DOHH2 (cell line): ENCODE results near the gene MSANTD3.

ENCODE experiments used
- H3F3A ChIP-seq: fragments of 200-600 bp; sonication (generic), shearing (Covaris generic); 2 replicates; pipeline ENCODE4 v1.6.0; 2016; ENCODE audit warnings: antibody characterized with exemption, mild to moderate bottlenecking; ENCODE audit not compliant: control insufficient read depth, insufficient read depth
- H3K27ac ChIP-seq: fragments of 200-600 bp; sonication (generic); 2 replicates; pipeline ENCODE4 v1.5.1; 2014; ENCODE audit warnings: low read depth, mild to moderate bottlenecking, low read length, moderate library complexity
- H3K27me3 ChIP-seq: fragments of 200-600 bp; sonication (generic); 2 replicates; pipeline ENCODE4 v1.6.1; 2014; ENCODE audit warnings: mild to moderate bottlenecking, low read length, mixed read lengths; ENCODE audit not compliant: control insufficient read depth
- H3K36me3 ChIP-seq: fragments of 200-600 bp; sonication (generic); 2 replicates; pipeline ENCODE4 v1.6.1; 2014; ENCODE audit warnings: mild to moderate bottlenecking, low read length, moderate library complexity, mixed read lengths; ENCODE audit not compliant: control insufficient read depth
- H3K4me1 ChIP-seq: fragments of 200-600 bp; sonication (generic); 2 replicates; pipeline ENCODE4 v1.6.1; 2014; ENCODE audit warnings: mild to moderate bottlenecking, low read length, mixed read lengths; ENCODE audit not compliant: control insufficient read depth
- H3K4me2 ChIP-seq: fragments of 200-600 bp; sonication (generic); 2 replicates; pipeline ENCODE4 v1.6.0; 2014; ENCODE audit warnings: mild to moderate bottlenecking, low read length, moderate library complexity
- H3K4me3 ChIP-seq: fragments of 200-600 bp; sonication (generic); 2 replicates; pipeline ENCODE4 v1.5.1; 2014; ENCODE audit warnings: mild to moderate bottlenecking, low read length, mixed read lengths
- H3K79me2 ChIP-seq: fragments of 200-600 bp; sonication (generic); 2 replicates; pipeline ENCODE4 v1.6.1; 2014; ENCODE audit warnings: mild to moderate bottlenecking, low read length, mixed read lengths; ENCODE audit not compliant: control insufficient read depth
- H3K9me2 ChIP-seq: fragments of 200-600 bp; sonication (generic); replicated peaks from 2 replicates; pipeline ENCODE4 v1.6.1; 2014; ENCODE audit warnings: mild to moderate bottlenecking, low read length, mixed read lengths; ENCODE audit not compliant: control insufficient read depth
- H3K9me3 ChIP-seq: fragments of 200-600 bp; sonication (generic); 2 replicates; pipeline ENCODE4 v1.6.1; 2014; ENCODE audit warnings: antibody characterized with exemption, low read length, mixed read lengths; ENCODE audit not compliant: control insufficient read depth, insufficient read depth
- H4K20me1 ChIP-seq: fragments of 200-600 bp; sonication (generic); 2 replicates; pipeline ENCODE4 v1.6.0; 2014; ENCODE audit warnings: low read depth, mild to moderate bottlenecking, antibody characterized with exemption, low read length, moderate library complexity; ENCODE audit not compliant: control insufficient read depth, insufficient read depth
- CTCF ChIP-seq: fragments of 200-600 bp; sonication (generic); IDR thresholded peaks from one replicate; pipeline ENCODE4 v1.5.1; 2014; ENCODE audit warnings: antibody characterized with exemption, mild to moderate bottlenecking, low read depth, low read length; ENCODE audit not compliant: poor library complexity, severe bottlenecking
- EZH2phosphoT487 ChIP-seq: fragments of 200-600 bp; sonication (generic); IDR thresholded peaks from 2 replicates; pipeline ENCODE4 v1.6.1; 2017; ENCODE audit warnings: borderline replicate concordance, mild to moderate bottlenecking, antibody characterized with exemption, low read length, moderate library complexity, mixed read lengths

The MSANTD3 gene

DNA sequence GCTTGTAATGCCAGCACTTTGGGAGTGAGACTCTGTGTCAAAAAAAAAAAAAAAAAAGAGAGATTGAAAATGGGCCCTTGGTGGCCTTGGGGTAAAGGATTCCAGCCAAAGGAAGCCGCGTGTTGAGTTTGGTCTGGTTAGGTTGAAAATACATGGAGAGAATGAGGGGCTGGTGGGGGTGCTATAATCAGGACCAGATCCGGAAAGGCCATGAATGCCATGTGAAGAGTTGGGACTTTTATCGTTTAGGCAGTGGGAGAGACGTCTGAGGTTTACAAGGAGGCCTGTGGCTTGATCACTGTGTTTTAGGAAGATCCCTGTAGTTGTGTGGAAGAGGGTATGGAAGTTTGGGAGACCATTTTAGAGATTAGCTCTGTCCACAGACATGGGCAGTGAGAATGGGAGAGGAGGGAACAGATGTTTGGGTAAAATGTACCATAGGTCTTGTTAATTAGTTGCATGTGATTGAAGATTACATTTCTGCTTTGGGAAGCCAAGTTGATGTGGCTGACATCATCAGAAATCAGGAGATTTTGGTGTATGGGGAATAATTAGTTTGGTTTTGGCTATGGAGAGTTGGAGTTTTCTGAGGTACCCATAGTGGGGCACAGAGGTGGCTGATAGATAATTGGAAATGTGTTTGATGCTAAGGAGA lies 3.5 kb downstream of the MSANTD3 start:
- no peaks in the 10 kb centered on the region for H3K36me3 ChIP-seq
- no peaks in the 10 kb centered on the region for H4K20me1 ChIP-seq
- no peak overlapping the region for H3K27ac ChIP-seq
- peaks cover 46% of the 10 kb centered on the region for H3K79me2 ChIP-seq
- H3K4me1 ChIP-seq: peaks cover 28% of the 10 kb centered on the region
- H3F3A ChIP-seq: peaks cover 5% of the 10 kb centered on the region
- no peaks in the 10 kb centered on the region for H3K9me3 ChIP-seq
- no peaks in the 10 kb centered on the region for H3K27me3 ChIP-seq
- no peak overlapping the region for H3K4me2 ChIP-seq
- no peak for TF ChIP-seq CTCF
- TF ChIP-seq EZH2phosphoT487: no peak
- H3K4me3 ChIP-seq: no peak overlapping the region
- H3K9me2 ChIP-seq: no peaks in the 10 kb centered on the region

- Histone ChIP-seq H3K9me3 (no peaks in the 10 kb centered on the region), H3F3A (no peaks in the 10 kb centered on the region), H3K9me2 (no peaks in the 10 kb centered on the region), H3K36me3 (no peaks in the 10 kb centered on the region), H3K27ac (no peak overlapping the region), H3K27me3 (no peaks in the 10 kb centered on the region), H3K4me2 (no peak overlapping the region), H3K79me2 (peaks cover 46% of the 10 kb centered on the region), H3K4me3 (no peak overlapping the region), H3K4me1 (peaks cover 16% of the 10 kb centered on the region), H4K20me1 (no peaks in the 10 kb centered on the region)
- TF ChIP-seq EZH2phosphoT487: no peak
- TF ChIP-seq CTCF: no peak
These were observed 4.9 kb downstream of the MSANTD3 start for GRCh38 chr9:100431886-100432285.

- Histone ChIP-seq H3K27me3 (no peaks in the 10 kb centered on the region), H3K4me2 (no peak overlapping the region), H3K4me1 (peaks cover 16% of the 10 kb centered on the region), H3F3A (no peaks in the 10 kb centered on the region; the same call in 1 of the 2 replicates), H3K79me2 (peaks cover 43% of the 10 kb centered on the region), H3K9me3 (no peaks in the 10 kb centered on the region), H3K4me3 (no peak overlapping the region), H3K9me2 (no peaks in the 10 kb centered on the region), H4K20me1 (no peaks in the 10 kb centered on the region), H3K36me3 (no peaks in the 10 kb centered on the region), H3K27ac (no peak overlapping the region)
- TF ChIP-seq EZH2phosphoT487 (no peak), CTCF (no peak)
These were observed 5.8 kb downstream of the MSANTD3 start for GRCh38 chr9:100432736-100433135.
